ENCODE measurements around the gene TMEM219.

Gene TMEM219

GRCh38 chr16:29973384-29974246 is 11.7 kb downstream of the TMEM219 start, which contains the start of gene TAOK2 (continued):
- 0 out of 2 replicates have a peak, but pooled peaks have one; percentile 86 for TF ChIP-seq REPIN1 (tag by site-specific recombination; IDR thresholded peaks at IDR 0.05; ENCODE audit: low read depth)
- TF ChIP-seq ZNF624 (tag by site-specific recombination; IDR thresholded peaks at IDR 0.05) = no peak
- no peak for TF ChIP-seq OSR2 (tag by site-specific recombination; IDR thresholded peaks at IDR 0.05)
- TF ChIP-seq ZXDB (tag by site-specific recombination; IDR thresholded peaks at IDR 0.05) = peak; percentile 88
- peak; percentile 69 for TF ChIP-seq EGR2 (tag by site-specific recombination; IDR thresholded peaks at IDR 0.05; ENCODE audit: low read depth)
- peak; percentile 98 for TF ChIP-seq PATZ1 (tag by site-specific recombination; IDR thresholded peaks at IDR 0.05)
- peak; percentile 73 for TF ChIP-seq GLIS1 (tag by site-specific recombination; IDR thresholded peaks at IDR 0.05)
- TF ChIP-seq ZSCAN30 (tag by site-specific recombination; IDR thresholded peaks at IDR 0.05) = peak; percentile 14; the same call in 1 of the 2 replicates
- TF ChIP-seq IKZF3 (tag by site-specific recombination; IDR thresholded peaks at IDR 0.05) = peak; percentile 99
- TF ChIP-seq ZNF626 (tag by site-specific recombination; IDR thresholded peaks at IDR 0.05) = no peak
- TF ChIP-seq PBX3 (CRISPR knock-in tag; IDR thresholded peaks at IDR 0.05) = peak; percentile 45; the same call in 1 of the 2 replicates
- TF ChIP-seq ZEB2 (tag by site-specific recombination; IDR thresholded peaks at IDR 0.05) = peak; percentile 87
- peak; percentile 75 for TF ChIP-seq ZNF600 (tag by site-specific recombination; IDR thresholded peaks at IDR 0.05)
- no peak for TF ChIP-seq FEZF1 (tag by site-specific recombination; IDR thresholded peaks at IDR 0.05)
- TF ChIP-seq INSM2 (tag by site-specific recombination; IDR thresholded peaks at IDR 0.05) = 0 out of 2 replicates have a peak, but pooled peaks have one; percentile 18
- TF ChIP-seq ZNF24 (tag by site-specific recombination; IDR thresholded peaks at IDR 0.05) = no peak; the same call in 1 of the 2 replicates
- TF ChIP-seq ZNF148 (tag by site-specific recombination; IDR thresholded peaks at IDR 0.05; ENCODE audit: borderline replicate concordance) = no peak
- peak; percentile 77 for TF ChIP-seq ZNF2 (tag by site-specific recombination; IDR thresholded peaks at IDR 0.05)
- TF ChIP-seq PRDM10 (tag by site-specific recombination; IDR thresholded peaks at IDR 0.05) = peak; percentile 60; the same call in 1 of the 2 replicates
- peak; percentile 72 for TF ChIP-seq ZFHX2 (tag by site-specific recombination; conservative IDR thresholded peaks at IDR 0.05)
- TF ChIP-seq PRDM4 (tag by site-specific recombination; IDR thresholded peaks at IDR 0.05) = no peak
- peak; percentile 75 for TF ChIP-seq YY2 (tag by site-specific recombination; IDR thresholded peaks at IDR 0.05)
- peak; percentile 76; the same call in 1 of the 2 replicates for TF ChIP-seq KLF16 (tag by site-specific recombination; IDR thresholded peaks at IDR 0.05)
- peak; percentile 92 for TF ChIP-seq SETDB1 (IDR thresholded peaks at IDR 0.05; ENCODE audit: insufficient read length, low read length)
- no peak for TF ChIP-seq ZNF266 (tag by site-specific recombination; IDR thresholded peaks at IDR 0.05; ENCODE audit: low read depth)

Measured in HEK293 (cell line).